Smooth muscle cell (in vitro differentiated cells): ENCODE data around the gene ISCA1. TPM values are rescaled to one million over a fixed set of nuclear protein-coding genes. Genes with fewer than 3 reads are reported as not detected.

ENCODE experiments used
- DNase-seq: peaks from one replicate; lab custom pipeline; 2025; ENCODE audit not compliant: unreplicated experiment; lab: John Stamatoyannopoulos, UW
- H2AFZ ChIP-seq: fragments of 200-600 bp; sonication (generic); 2 replicates; pipeline ENCODE4 v1.6.0; 2016; ENCODE audit warnings: antibody characterized with exemption, low read depth, mild to moderate bottlenecking
- H3F3A ChIP-seq: fragments of 200-600 bp; sonication (generic); 2 replicates; pipeline ENCODE4 v1.6.0; 2017; ENCODE audit warnings: antibody characterized with exemption, low read depth
- H3K27ac ChIP-seq: fragments of 200-600 bp; sonication (generic); 2 replicates; pipeline ENCODE4 v1.5.1; 2016; ENCODE audit warnings: low read depth, mild to moderate bottlenecking
- H3K27me3 ChIP-seq: fragments of 200-600 bp; sonication (generic); 2 replicates; pipeline ENCODE4 v1.6.1; 2016; ENCODE audit warnings: low read depth, mild to moderate bottlenecking
- H3K36me3 ChIP-seq: fragments of 200-600 bp; sonication (generic); 2 replicates; pipeline ENCODE4 v1.5.1; 2016; ENCODE audit warnings: low read depth
- H3K4me1 ChIP-seq: fragments of 200-600 bp; sonication (generic); 2 replicates; pipeline ENCODE4 v1.5.1; 2016; ENCODE audit warnings: low read depth
- H3K4me2 ChIP-seq: fragments of 200-600 bp; sonication (generic); 2 replicates; pipeline ENCODE4 v1.6.0; 2016; ENCODE audit warnings: mild to moderate bottlenecking
- H3K4me3 ChIP-seq: fragments of 200-600 bp; sonication (generic); 2 replicates; pipeline ENCODE4 v1.5.1; 2016; ENCODE audit warnings: mild to moderate bottlenecking
- H3K79me2 ChIP-seq: fragments of 200-600 bp; sonication (generic); 2 replicates; pipeline ENCODE4 v1.6.0; 2016; ENCODE audit warnings: low read depth, mild to moderate bottlenecking
- H3K9ac ChIP-seq: fragments of 200-600 bp; sonication (generic); 2 replicates; pipeline ENCODE4 v1.6.0; 2016; ENCODE audit warnings: low read depth
- H3K9me3 ChIP-seq: fragments of 200-600 bp; sonication (generic); replicated peaks from 2 replicates; pipeline ENCODE4 v1.5.1; 2016; ENCODE audit warnings: low read depth
- H4K20me1 ChIP-seq: fragments of 200-600 bp; sonication (generic); 2 replicates; pipeline ENCODE4 v1.6.0; 2016; ENCODE audit warnings: low read depth
- CTCF ChIP-seq: fragments of 200-600 bp; sonication (generic); IDR thresholded peaks from 2 replicates; pipeline ENCODE4 v1.5.1; 2017; ENCODE audit warnings: borderline replicate concordance, mild to moderate bottlenecking, antibody characterized with exemption; ENCODE audit not compliant: insufficient read depth, poor library complexity, severe bottlenecking
- WGBS: methylation state at CpG from one replicate; pipeline ENCODE4 v1.1.7; 2016; ENCODE audit warnings: low lambda C conversion rate; 5-methylcytosine and 5-hydroxymethylcytosine counted together
- polyA plus RNA-seq: library from polyadenylated mRNA; unstranded; fragments of >200 nt; fragmentation: Nextera tagmentation; extraction: Ambion mirVana; gene quantifications from 2 replicates; pipeline ENCODE4 v1.2.1, GENCODE V29; 2016
- total RNA-seq: library from RNA; depleted of rRNA; stranded (reverse); fragments of >200 nt; gene quantifications from 2 replicates; pipeline ENCODE4 v1.2.3, GENCODE V29; 2014

The ISCA1 gene
- total and polyA plus RNA-seq, 2 experiments from 2014 or later = 19.8 to 38.9 TPM

DNA sequence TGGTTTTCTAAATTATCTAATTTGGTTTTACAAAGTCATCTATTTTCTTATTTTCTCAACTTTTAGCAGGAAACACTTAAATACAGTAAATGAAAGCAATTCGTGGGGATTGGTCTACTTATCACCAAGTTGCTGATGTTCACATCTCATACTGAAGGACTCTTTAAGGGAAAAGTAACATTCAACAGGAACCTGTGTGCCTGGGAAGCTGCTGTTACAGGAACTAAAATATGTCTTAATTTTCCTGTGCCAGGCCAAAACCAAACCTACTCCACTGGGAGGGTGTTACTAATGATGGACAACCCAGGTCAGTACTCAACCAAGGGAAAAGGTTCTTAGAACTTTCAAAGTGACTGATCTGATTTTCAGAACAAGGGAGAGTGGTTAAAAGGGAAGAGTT lies 5.3 kb downstream of the ISCA1 start:
- TF ChIP-seq CTCF = no peak
- Histone ChIP-seq H2AFZ (no peak overlapping the region), H4K20me1 (peaks cover 54% of the 10 kb centered on the region), H3K27me3 (no peaks in the 10 kb centered on the region), H3K27ac (no peak overlapping the region), H3K36me3 (peaks cover under 1% of the 10 kb centered on the region), H3K79me2 (peaks cover 56% of the 10 kb centered on the region), H3K9ac (no peak overlapping the region), H3K4me1 (peaks cover 9% of the 10 kb centered on the region), H3K4me3 (no peak overlapping the region), H3F3A (no peaks in the 10 kb centered on the region), H3K9me3 (no peaks in the 10 kb centered on the region), H3K4me2 (no peak overlapping the region)
- no peak for DNase-seq
- 76% methylated on average over 1 of the region's 1 CpG for WGBS

DNA sequence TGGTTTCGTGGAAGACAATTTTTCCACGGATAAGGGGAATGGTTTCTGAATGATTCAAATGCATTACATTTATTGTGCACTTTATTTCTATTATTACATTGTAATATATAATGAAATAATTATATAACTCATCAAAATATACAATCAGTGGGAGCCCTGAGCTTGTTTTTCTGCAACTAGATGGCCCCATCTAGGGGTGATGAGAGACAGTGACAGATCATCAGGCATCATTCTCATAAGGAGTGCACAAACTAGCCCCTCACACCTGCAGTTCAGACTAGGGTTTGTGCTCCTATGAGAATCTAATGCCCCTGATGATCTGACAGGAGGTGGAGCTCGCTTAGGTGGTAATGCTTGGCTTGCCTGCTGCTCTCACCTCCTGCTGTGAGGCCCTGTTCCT lies 6.4 kb downstream of the ISCA1 start:
- Histone ChIP-seq H3K9ac (no peak overlapping the region), H3K79me2 (peaks cover 55% of the 10 kb centered on the region), H3F3A (no peaks in the 10 kb centered on the region), H3K27me3 (no peaks in the 10 kb centered on the region), H3K4me3 (no peak overlapping the region), H3K4me2 (no peak overlapping the region), H3K36me3 (peaks cover 11% of the 10 kb centered on the region), H3K4me1 (peaks cover 3% of the 10 kb centered on the region), H3K27ac (no peak overlapping the region), H4K20me1 (peaks cover 54% of the 10 kb centered on the region), H3K9me3 (no peaks in the 10 kb centered on the region), H2AFZ (no peak overlapping the region)
- DNase-seq = no peak
- 90% methylated on average over 3 of the region's 3 CpGs for WGBS
- TF ChIP-seq CTCF = no peak

DNA sequence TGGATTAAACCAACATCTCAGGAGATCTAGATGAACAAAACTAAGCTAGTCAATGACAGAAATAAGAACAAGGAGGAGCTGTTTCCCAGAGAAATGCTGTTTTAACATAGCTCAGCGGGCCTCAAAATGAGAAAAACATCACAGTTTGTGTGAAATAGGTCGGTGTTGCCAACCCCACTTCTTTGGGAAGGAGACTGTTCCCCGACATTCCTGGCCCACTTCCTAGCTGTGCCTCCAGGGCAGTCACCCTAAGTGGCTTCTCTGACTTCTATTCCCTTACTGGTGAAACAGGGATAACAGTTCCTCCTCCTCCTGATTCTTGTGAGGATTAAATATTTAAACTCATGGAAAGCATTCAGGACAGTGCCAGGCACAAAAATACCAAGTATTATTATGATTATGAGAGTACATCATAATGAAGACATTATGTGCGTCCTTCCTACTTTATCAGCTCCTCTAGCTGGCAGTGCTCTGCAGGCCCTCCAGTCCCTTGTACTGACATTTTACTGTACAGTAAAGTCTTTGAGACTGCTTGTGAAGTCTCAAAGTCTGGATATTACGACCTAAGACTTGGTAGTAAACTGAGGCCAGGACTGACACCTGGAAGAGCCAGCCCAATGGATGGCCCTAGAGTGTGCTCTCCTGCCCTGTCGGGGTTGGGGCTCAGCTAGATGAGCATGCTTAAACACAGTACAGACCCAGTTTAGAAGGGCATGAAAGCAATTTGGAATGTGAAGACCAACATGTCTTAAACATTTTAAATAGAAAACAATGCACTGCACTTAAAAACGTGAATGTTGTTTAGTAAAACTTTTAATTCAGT lies 7.3 kb downstream of the ISCA1 start:
- Histone ChIP-seq H3K9ac (no peak overlapping the region), H3F3A (no peaks in the 10 kb centered on the region), H3K4me3 (no peak overlapping the region), H4K20me1 (peaks cover 48% of the 10 kb centered on the region), H3K9me3 (no peaks in the 10 kb centered on the region), H3K4me1 (no peaks in the 10 kb centered on the region), H3K4me2 (no peak overlapping the region), H3K36me3 (peaks cover 11% of the 10 kb centered on the region), H2AFZ (no peak overlapping the region), H3K27ac (no peak overlapping the region), H3K79me2 (peaks cover 46% of the 10 kb centered on the region), H3K27me3 (no peaks in the 10 kb centered on the region)
- TF ChIP-seq CTCF = no peak
- no peak for DNase-seq
- 93% methylated on average over 7 of the region's 7 CpGs for WGBS

GRCh38 chr9:86272221-86272620 lies 10.1 kb downstream of the ISCA1 start:
- Histone ChIP-seq H3F3A (no peaks in the 10 kb centered on the region), H4K20me1 (peaks cover 30% of the 10 kb centered on the region), H3K27ac (no peak overlapping the region), H3K4me1 (no peaks in the 10 kb centered on the region), H3K9me3 (no peaks in the 10 kb centered on the region), H3K4me2 (no peak overlapping the region), H3K79me2 (peaks cover 27% of the 10 kb centered on the region), H3K36me3 (peaks cover 11% of the 10 kb centered on the region), H2AFZ (no peak overlapping the region), H3K27me3 (no peaks in the 10 kb centered on the region), H3K9ac (no peak overlapping the region), H3K4me3 (no peak overlapping the region)
- DNase-seq = no peak
- WGBS = 97% methylated on average over 4 of the region's 4 CpGs
- no peak for TF ChIP-seq CTCF
